Right ventricle myocardium superior (tissue), 1 donor: Measurements from ENCODE around the gene TESMIN. TPM values are rescaled to one million over a fixed set of nuclear protein-coding genes. Genes with fewer than 3 reads are reported as not detected.

ENCODE experiments used
- ATAC-seq: fragments of 200-7000 bp; cut with Tn5 transposase; one replicate; pipeline ENCODE4 v1.9.1; 2020; ENCODE audit warnings: mild to moderate bottlenecking; ENCODE audit not compliant: poor library complexity
- DNase-seq: peaks from one replicate; pipeline ENCODE4 v3.0.0-alpha.2; 2020
- intact Hi-C: fragments of 100-400 bp; cut with DNase I; formaldehyde crosslinking; loops from one replicate; pipeline ENCODE4 v1.11.2; 2022
- total RNA-seq: library from RNA; stranded (reverse); fragmentation: NEBNext Ultra II Directional; extraction: Animal tissue kit (Norgen Biotek cat#: 25700); gene quantifications from one replicate; pipeline ENCODE4 v1.2.1, GENCODE V29; 2021
- donor health status: DM: no; HTN: yes; CAD: no; lungs with severe emphysema.

Gene TESMIN
- total RNA-seq, 1 donor from 2014 or later, result 0.46 TPM

- intact Hi-C loops, result no loop called here
- ATAC-seq, result no peak
- no peak for DNase-seq
These were observed 29.2 kb downstream of the TESMIN start for GRCh38 chr11:68722143-68722542.

GRCh38 chr11:68721075-68721474 lies 30.2 kb downstream of the TESMIN start:
- no peak for ATAC-seq
- intact Hi-C loops, result no loop called here
- no peak for DNase-seq

- intact Hi-C loops, result no loop called here
- DNase-seq (no peak), ATAC-seq (no peak)
These were observed 35.7 kb downstream of the TESMIN start for GRCh38 chr11:68715456-68716122.

- no peak for ATAC-seq
These were observed 37.1 kb downstream of the TESMIN start for GRCh38 chr11:68714060-68714856.

GRCh38 chr11:68711114-68711513 lies 40.2 kb downstream of the TESMIN start:
- intact Hi-C loops, result no loop called here
- no peak for DNase-seq

More at GRCh38 chr11:68714060-68714856, 37.1 kb downstream of the TESMIN start:
- DNase-seq, result no peak
- intact Hi-C loops, result no loop called here

GRCh38 chr11:68710409-68710808 lies 40.9 kb downstream of the TESMIN start:
- ATAC-seq (no peak), DNase-seq (no peak)
- intact Hi-C loops, result no loop called here

More at GRCh38 chr11:68711114-68711513, 40.2 kb downstream of the TESMIN start:
- no peak for ATAC-seq

- intact Hi-C loops, result no loop called here
- ATAC-seq (no peak), DNase-seq (no peak)
These were observed 42.3 kb downstream of the TESMIN start for GRCh38 chr11:68709062-68709461.

- ATAC-seq, result no peak
- intact Hi-C loops, result no loop called here
- DNase-seq, result no peak
These were observed 43.8 kb downstream of the TESMIN start for GRCh38 chr11:68707527-68707926.

GRCh38 chr11:68704887-68705286 lies 46.4 kb downstream of the TESMIN start:
- DNase-seq (no peak), ATAC-seq (no peak)
- intact Hi-C loops, result no loop called here

GRCh38 chr11:68698993-68699392 lies 52.3 kb downstream of the TESMIN start:
- ATAC-seq, result no peak
- intact Hi-C loops, result no loop called here

GRCh38 chr11:68695531-68695930 lies 55.8 kb downstream of the TESMIN start:
- ATAC-seq, result no peak
- DNase-seq, result no peak
- intact Hi-C loops, result no loop called here

More at GRCh38 chr11:68698993-68699392, 52.3 kb downstream of the TESMIN start:
- no peak for DNase-seq

GRCh38 chr11:68694431-68695297 lies 56.7 kb downstream of the TESMIN start:
- ATAC-seq, result no peak
- DNase-seq, result no peak
- intact Hi-C loops, result no loop called here

- ATAC-seq, result no peak
- DNase-seq, result no peak
- intact Hi-C loops, result no loop called here
These were observed 57.8 kb downstream of the TESMIN start for GRCh38 chr11:68693484-68693882.

- no peak for ATAC-seq
- intact Hi-C loops, result no loop called here
- DNase-seq, result no peak
These were observed 58.3 kb downstream of the TESMIN start for GRCh38 chr11:68692871-68693483.

GRCh38 chr11:68692115-68692514 lies 59.2 kb downstream of the TESMIN start:
- intact Hi-C loops, result no loop called here
- ATAC-seq, result no peak
- DNase-seq, result no peak

- DNase-seq (no peak), ATAC-seq (no peak)
- intact Hi-C loops, result no loop called here
These were observed 59.9 kb downstream of the TESMIN start for GRCh38 chr11:68691402-68691784.

GRCh38 chr11:68690671-68691401 lies 60.5 kb downstream of the TESMIN start:
- intact Hi-C loops, result no loop called here
- ATAC-seq, result no peak
- DNase-seq, result no peak
